Hindlimb muscle (tissue), 1 donor: ENCODE results near the gene CCDC174. TPM values are rescaled to one million over a fixed set of nuclear protein-coding genes. Genes with fewer than 3 reads are reported as not detected.
"Not testable (repeated sequence)": the region's sequence is repeated elsewhere in the genome, so short reads cannot be mapped to it uniquely, and the experiment has no call there.

Source experiments
- DNase-seq: peaks from one replicate; pipeline ENCODE4 v3.0.0-alpha.2; 2013
- polyA plus RNA-seq: library from polyadenylated mRNA; unstranded; fragments of 120-200 nt; gene quantifications from one replicate; pipeline ENCODE4 v1.2.1, GENCODE V29; 2013; ENCODE audit not compliant: insufficient read length

CCDC174 gene
- polyA plus RNA-seq, 1 donor = 20.1 TPM

- DNase-seq = no peak
Observed at GRCh38 chr3:14627815-14628214, 23.7 kb upstream of the CCDC174 start.

GRCh38 chr3:14628406-14628805 is 23.2 kb upstream of the CCDC174 start:
- no peak for DNase-seq

- no peak for DNase-seq
Observed at GRCh38 chr3:14630404-14631100, 21.0 kb upstream of the CCDC174 start.

- DNase-seq = no peak
Observed at GRCh38 chr3:14631101-14631497, 20.5 kb upstream of the CCDC174 start.

GRCh38 chr3:14631687-14632441 is 19.7 kb upstream of the CCDC174 start:
- no peak for DNase-seq

- DNase-seq = no peak
Observed at GRCh38 chr3:14632442-14632930, 19.1 kb upstream of the CCDC174 start.

- DNase-seq = no peak
Observed at GRCh38 chr3:14633417-14633816, 18.1 kb upstream of the CCDC174 start.

- DNase-seq = peak; percentile 14
Observed at GRCh38 chr3:14633819-14634424, 17.6 kb upstream of the CCDC174 start.

- no peak for DNase-seq
Observed at GRCh38 chr3:14634763-14635400, 16.7 kb upstream of the CCDC174 start.

- no peak for DNase-seq
Observed at GRCh38 chr3:14636496-14637087, 15.0 kb upstream of the CCDC174 start.

- DNase-seq = no peak
Observed at GRCh38 chr3:14640157-14640562, 11.4 kb upstream of the CCDC174 start.

- no peak for DNase-seq
Observed at GRCh38 chr3:14640734-14641133, 10.8 kb upstream of the CCDC174 start.

GRCh38 chr3:14641346-14641745 is 10.2 kb upstream of the CCDC174 start:
- no peak for DNase-seq

- DNase-seq = no peak
Observed at GRCh38 chr3:14645453-14645852, 6.1 kb upstream of the CCDC174 start.

GRCh38 chr3:14646131-14646573 is 5.4 kb upstream of the CCDC174 start:
- no peak for DNase-seq

- DNase-seq = no peak
Observed at GRCh38 chr3:14646589-14647413, 4.8 kb upstream of the CCDC174 start.

GRCh38 chr3:14647976-14648955 is 3.3 kb upstream of the CCDC174 start:
- DNase-seq = no peak

GRCh38 chr3:14649466-14649865 is 2.1 kb upstream of the CCDC174 start:
- no peak for DNase-seq

- no peak for DNase-seq
Observed at GRCh38 chr3:14650193-14650592, 1.4 kb upstream of the CCDC174 start.

- DNase-seq = not testable (repeated sequence)
Observed at GRCh38 chr3:14652360-14652907, 872 bp downstream of the CCDC174 start.
